ENCODE data around the gene FAM229A. TPM values are rescaled to one million over a fixed set of nuclear protein-coding genes. Genes with fewer than 3 reads are reported as not detected.
A peak's percentile ranks its signal among the peaks of the same experiment; 100 is the strongest.

Gene FAM229A
- total RNA-seq, 1 experiment from 2014 or later = 9.4 TPM

DNA sequence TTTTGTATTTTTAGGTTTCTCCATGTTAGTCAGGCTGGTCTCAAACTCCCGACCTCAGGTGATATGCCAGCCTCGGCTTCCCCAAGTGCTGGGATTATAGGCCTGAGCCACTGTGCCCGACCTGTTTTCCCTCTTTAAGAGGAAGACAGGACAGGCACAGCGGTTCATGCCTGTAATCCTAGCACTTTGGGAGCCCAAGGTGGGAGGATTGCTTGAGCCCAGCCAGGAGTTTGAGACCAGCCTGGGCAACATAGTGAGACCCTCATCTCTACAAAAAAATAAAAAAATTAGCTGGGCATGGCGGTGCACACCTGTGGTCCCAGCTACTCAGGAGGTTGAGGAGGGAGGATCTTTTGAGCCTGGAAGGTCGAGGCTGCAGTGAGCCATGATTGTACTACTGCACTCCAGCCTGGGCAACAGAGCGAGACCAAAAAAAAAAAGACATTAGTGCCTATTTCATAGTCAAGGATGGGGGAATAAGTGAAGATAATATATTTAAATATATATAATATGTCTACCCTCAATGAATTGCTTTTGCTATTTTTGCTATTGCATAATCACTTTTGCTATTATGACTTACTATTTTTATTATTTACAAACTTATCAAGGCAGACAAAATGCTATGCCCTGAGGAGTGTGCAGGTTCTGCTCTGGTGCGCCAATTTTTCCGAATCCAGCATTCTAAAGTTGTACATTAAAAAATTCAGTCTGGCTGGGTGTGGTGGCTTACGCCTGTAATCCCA, 44.0 kb downstream of the FAM229A start:
- Mint-ChIP-seq H3K9me3 (no peaks in the 10 kb centered on the region), H3K27ac (no peak overlapping the region), H3K27me3 (ENCODE audit: low read depth) (no peaks in the 10 kb centered on the region), H3K4me1 (peaks cover 6% of the 10 kb centered on the region; the same call in 1 of the 2 replicates), H3K36me3 (peaks cover 10% of the 10 kb centered on the region), H3K4me3 (no peak overlapping the region)
- ATAC-seq (no peak), DNase-seq (ENCODE audit: low spot score) (no peak)
- ChIA-PET CTCF (interaction anchor here (3.0 kb wide), 1 partner anchor 102 kb away, joined by 36 read pairs; no protein-coding TSS in a partner anchor), POLR2A (no interaction called here)
- TF ChIP-seq ZNF219 (CRISPR knock-in tag; IDR thresholded peaks at IDR 0.05; ENCODE audit: borderline replicate concordance) (no peak), STAT6 (CRISPR knock-in tag; conservative IDR thresholded peaks at IDR 0.05; ENCODE audit: low read depth) (no peak), ATF1 (CRISPR knock-in tag; IDR thresholded peaks at IDR 0.05) (no peak), ZNF121 (CRISPR knock-in tag; IDR thresholded peaks at IDR 0.05) (peak; percentile 76; the same call in 1 of the 2 replicates)

GRCh38 chr1:32316903-32317277, 45.4 kb downstream of the FAM229A start:
- Mint-ChIP-seq H3K27me3 (ENCODE audit: low read depth) (no peaks in the 10 kb centered on the region), H3K4me3 (no peak overlapping the region), H3K4me1 (peaks cover 6% of the 10 kb centered on the region; the same call in 1 of the 2 replicates), H3K9me3 (no peaks in the 10 kb centered on the region), H3K27ac (peak overlapping the region; percentile 38; the same call in 1 of the 2 replicates), H3K36me3 (peaks cover 10% of the 10 kb centered on the region)
- ATAC-seq (no peak), DNase-seq (ENCODE audit: low spot score) (no peak)
- ChIA-PET CTCF (interaction anchor here (0.5 to 3.0 kb wide), 15 partner anchors 9 to 107 kb away, joined by 3 to 36 read pairs (median 4); partner anchors contain the start of genes FAM167B, LCK and MARCKSL1), POLR2A (interaction anchor here (1.2 kb wide), 1 partner anchor 77 kb away, joined by 3 read pairs; no protein-coding TSS in a partner anchor)
- no peak for TF ChIP-seq ZNF512 (CRISPR knock-in tag; IDR thresholded peaks at IDR 0.05; ENCODE audit: borderline replicate concordance)
- TF ChIP-seq ATF1 (CRISPR knock-in tag; IDR thresholded peaks at IDR 0.05) = no peak
- TF ChIP-seq SP1 (CRISPR knock-in tag; conservative IDR thresholded peaks at IDR 0.05) = no peak
- TF ChIP-seq RELA (CRISPR knock-in tag; IDR thresholded peaks at IDR 0.05; ENCODE audit: borderline replicate concordance) = no peak
- TF ChIP-seq, protein P1, sequence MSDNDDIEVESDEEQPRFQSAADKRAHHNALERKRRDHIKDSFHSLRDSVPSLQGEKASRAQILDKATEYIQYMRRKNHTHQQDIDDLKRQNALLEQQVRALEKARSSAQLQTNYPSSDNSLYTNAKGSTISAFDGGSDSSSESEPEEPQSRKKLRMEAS (CRISPR knock-in tag; IDR thresholded peaks at IDR 0.05) = no peak

DNA sequence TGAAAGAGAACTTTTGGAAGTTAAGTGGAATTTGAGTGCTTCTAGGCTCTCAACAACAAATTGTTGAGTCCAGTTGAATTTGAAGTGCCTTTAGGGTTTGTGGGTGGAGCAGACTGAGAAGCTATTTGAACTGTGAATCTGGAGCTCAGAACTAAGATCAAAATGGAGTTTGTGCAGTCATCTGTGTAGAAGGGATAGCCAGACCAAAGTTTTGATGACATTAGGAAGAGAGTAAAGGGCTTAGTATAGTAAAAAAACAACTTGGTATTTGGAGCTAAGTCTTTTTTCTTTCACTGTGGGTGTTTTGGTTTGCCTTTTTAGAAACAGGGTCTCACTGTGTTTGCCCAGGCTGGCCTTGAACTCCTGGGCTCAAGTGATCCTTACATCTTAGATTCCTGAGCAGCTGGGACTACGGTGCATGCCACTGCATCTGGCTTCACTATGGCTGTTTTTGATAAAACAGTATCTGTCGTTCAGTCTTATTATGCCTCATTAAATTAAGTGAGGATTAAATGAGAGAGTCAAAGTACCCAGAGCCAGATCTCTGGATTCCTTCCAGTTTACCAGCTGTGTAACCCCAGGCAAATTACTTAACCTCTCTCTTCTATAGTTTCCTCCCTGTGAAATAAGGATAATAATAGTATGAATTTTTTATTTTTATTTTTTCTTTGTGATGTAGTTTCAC, 50.4 kb downstream of the FAM229A start:
- no peaks in the 10 kb centered on the region for H3K27me3 Mint-ChIP-seq (ENCODE audit: low read depth)
- POLR2A ChIA-PET = interaction anchor here (0.6 kb wide), 2 partner anchors 295 to 320 kb away, joined by 3 to 5 read pairs; no protein-coding TSS in a partner anchor
- DNase-seq (ENCODE audit: low spot score) = no peak
- no peak for ATAC-seq
- CTCF ChIA-PET = interaction anchor here (0.6 to 1.4 kb wide), 5 partner anchors 63 to 223 kb away, joined by 3 to 7 read pairs (median 4); no protein-coding TSS in a partner anchor
- H3K36me3 Mint-ChIP-seq = no peaks in the 10 kb centered on the region; the same call in none of the 2 replicates
- H3K4me3 Mint-ChIP-seq = no peak overlapping the region
- H3K4me1 Mint-ChIP-seq = peaks cover 5% of the 10 kb centered on the region; the same call in 1 of the 2 replicates
- peak overlapping the region; percentile 39 for H3K27ac Mint-ChIP-seq
- H3K9me3 Mint-ChIP-seq = no peaks in the 10 kb centered on the region
- no peak for TF ChIP-seq ZNF416 (CRISPR knock-in tag; IDR thresholded peaks at IDR 0.05)

Other genes starting within 250 kb of the FAM229A start
- 46.3 to 49.8 TPM (median 47.2 TPM) in 3 replicates for gene TXLNA, start 182.8 kb downstream of the FAM229A start, total RNA-seq (2021)
- 29.0 to 34.4 TPM (median 29.9 TPM) in 3 replicates for gene CCDC28B, start 161.9 kb downstream of the FAM229A start, total RNA-seq (2021)
- 4.6 to 5.2 TPM (median 4.8 TPM) in 3 replicates for gene IQCC, start 156.8 kb downstream of the FAM229A start, total RNA-seq (2021)
- not detected in 3 replicates for gene DCDC2B, start 153.4 kb downstream of the FAM229A start, total RNA-seq (2021)
- 10.3 to 11.9 TPM (median 11.4 TPM) in 3 replicates for gene TMEM234, start 140.1 kb downstream of the FAM229A start, total RNA-seq (2021)
- gene EIF3I, start 140.1 kb downstream of the FAM229A start, total RNA-seq (2021) = 237 to 243 TPM (median 241 TPM) in 3 replicates
- gene FAM167B, start 115.3 kb downstream of the FAM229A start, total RNA-seq (2021) = 5.4 to 7.4 TPM (median 7.1 TPM) in 3 replicates
- gene LCK, start 111.2 kb downstream of the FAM229A start, total RNA-seq (2021) = 51.0 to 60.5 TPM (median 57.0 TPM) in 3 replicates
- 108 to 120 TPM (median 119 TPM) in 3 replicates for gene HDAC1, start 70.4 kb downstream of the FAM229A start, total RNA-seq (2021)
- 442 to 450 TPM (median 443 TPM) in 3 replicates for gene MARCKSL1, start 26.3 kb downstream of the FAM229A start, total RNA-seq (2021)
- 1.2 to 2.9 TPM (median 1.7 TPM) in 3 replicates for gene TSSK3, start 54 bp upstream of the FAM229A start, total RNA-seq (2021)
- gene BSDC1, start 32.0 kb upstream of the FAM229A start, total RNA-seq (2021) = 42.4 to 44.3 TPM (median 43.6 TPM) in 3 replicates
- gene ZBTB8B, start 102.6 kb upstream of the FAM229A start, total RNA-seq (2021) = 2.7 to 3.8 TPM (median 3.7 TPM) in 3 replicates
- 7.1 to 8.2 TPM (median 7.7 TPM) in 3 replicates for gene ZBTB8A, start 176.9 kb upstream of the FAM229A start, total RNA-seq (2021)